IgD-negative memory B cell (primary cell): ENCODE data around the gene PABPC1L2A. TPM values are rescaled to one million over a fixed set of nuclear protein-coding genes. Genes with fewer than 3 reads are reported as not detected.
A peak's percentile ranks its signal among the peaks of the same experiment; 100 is the strongest.
"Not testable (repeated sequence)": the region's sequence is repeated elsewhere in the genome, so short reads cannot be mapped to it uniquely, and the experiment has no call there.

Experiments
- H3K27ac Mint-ChIP-seq, 3 donors: one replicate each; pipeline ENCODE4 v1.8.0; 2020 to 2022; ENCODE audit warnings: mild to moderate bottlenecking in 3 of 3, mixed read lengths in 3 of 3, moderate library complexity in 1 of 3
- H3K27me3 Mint-ChIP-seq: one replicate; pipeline ENCODE4 v1.8.0; 2021; ENCODE audit warnings: mixed read lengths
- H3K36me3 Mint-ChIP-seq: one replicate; pipeline ENCODE4 v1.8.0; 2020; ENCODE audit warnings: mild to moderate bottlenecking, mixed read lengths
- H3K4me1 Mint-ChIP-seq, 3 donors: one replicate each; pipeline ENCODE4 v1.8.0; 2020 to 2022; ENCODE audit warnings: mixed read lengths in 3 of 3, mild to moderate bottlenecking in 1 of 3
- H3K4me3 Mint-ChIP-seq, 4 donors: one replicate each; pipeline ENCODE4 v1.8.0; 2020 to 2022; ENCODE audit warnings: mild to moderate bottlenecking in 4 of 4, mixed read lengths in 4 of 4, moderate library complexity in 3 of 4
- H3K9me3 Mint-ChIP-seq, 3 donors: one replicate each; pipeline ENCODE4 v1.8.0; 2020 to 2021; ENCODE audit warnings: mixed read lengths in 3 of 3, mild to moderate bottlenecking in 1 of 3
- polyA plus RNA-seq: library from polyadenylated mRNA; unstranded; fragments of 300-500 nt; fragmentation: Illumina TruSeq; gene quantifications from one replicate; pipeline ENCODE4 v1.2.3, GENCODE V29; 2021

Gene PABPC1L2A
- not detected for polyA plus RNA-seq

GRCh38 chrX:73079024-73079562 lies at the start of gene PABPC1L2A:
PABPC1L2A (minus strand) TSS chrX:73079512; CDS start chrX:73079386, 126 bp downstream.
- H3K36me3 Mint-ChIP-seq, H3K4me1 Mint-ChIP-seq, H3K9me3 Mint-ChIP-seq, H3K4me3 Mint-ChIP-seq, H3K27ac Mint-ChIP-seq, H3K27me3 Mint-ChIP-seq: not testable (repeated sequence)

- H3K4me1 Mint-ChIP-seq: no peaks in the 10 kb centered on the region
- peaks cover 4% of the 10 kb centered on the region for H3K27me3 Mint-ChIP-seq
- H3K27ac Mint-ChIP-seq: peak overlapping the region in 1 of 3 donors; percentile 36
- H3K4me3 Mint-ChIP-seq: no peak overlapping the region
- no peaks in the 10 kb centered on the region for H3K9me3 Mint-ChIP-seq
- no peaks in the 10 kb centered on the region for H3K36me3 Mint-ChIP-seq
These were observed 48.5 kb upstream of the PABPC1L2A start for GRCh38 chrX:73127700-73128241.

- no peaks in the 10 kb centered on the region for H3K36me3 Mint-ChIP-seq
- no peaks in the 10 kb centered on the region for H3K4me1 Mint-ChIP-seq
- H3K27ac Mint-ChIP-seq: peak overlapping the region in 1 of 3 donors; percentile 39
- peaks cover 0 to 4% (median 0%) of the 10 kb centered on the region in 3 donors for H3K9me3 Mint-ChIP-seq
- H3K27me3 Mint-ChIP-seq: peaks cover 4% of the 10 kb centered on the region
- no peak overlapping the region for H3K4me3 Mint-ChIP-seq
These were observed 46.9 kb upstream of the PABPC1L2A start for GRCh38 chrX:73126240-73126639.

GRCh38 chrX:73099505-73099904 lies 20.2 kb upstream of the PABPC1L2A start:
- H3K4me1 Mint-ChIP-seq, H3K4me3 Mint-ChIP-seq, H3K27me3 Mint-ChIP-seq, H3K9me3 Mint-ChIP-seq, H3K27ac Mint-ChIP-seq, H3K36me3 Mint-ChIP-seq: not testable (repeated sequence)

GRCh38 chrX:73086766-73087165 lies 7.5 kb upstream of the PABPC1L2A start:
- not testable (repeated sequence) for H3K27ac Mint-ChIP-seq, H3K27me3 Mint-ChIP-seq, H3K4me1 Mint-ChIP-seq, H3K9me3 Mint-ChIP-seq, H3K36me3 Mint-ChIP-seq, H3K4me3 Mint-ChIP-seq

GRCh38 chrX:73079884-73080283 lies 572 bp upstream of the PABPC1L2A start:
- H3K27me3 Mint-ChIP-seq, H3K9me3 Mint-ChIP-seq, H3K27ac Mint-ChIP-seq, H3K4me3 Mint-ChIP-seq, H3K36me3 Mint-ChIP-seq, H3K4me1 Mint-ChIP-seq: not testable (repeated sequence)

GRCh38 chrX:73078597-73078996 lies 715 bp downstream of the PABPC1L2A start:
- not testable (repeated sequence) for H3K4me1 Mint-ChIP-seq, H3K27me3 Mint-ChIP-seq, H3K36me3 Mint-ChIP-seq, H3K4me3 Mint-ChIP-seq, H3K9me3 Mint-ChIP-seq, H3K27ac Mint-ChIP-seq

GRCh38 chrX:73076838-73077237 lies 2.5 kb downstream of the PABPC1L2A start:
- no peaks in the 10 kb centered on the region for H3K4me1 Mint-ChIP-seq
- H3K36me3 Mint-ChIP-seq: no peaks in the 10 kb centered on the region
- H3K27me3 Mint-ChIP-seq: peaks cover 6% of the 10 kb centered on the region
- no peak overlapping the region for H3K27ac Mint-ChIP-seq
- H3K9me3 Mint-ChIP-seq: no peaks in the 10 kb centered on the region
- no peak overlapping the region for H3K4me3 Mint-ChIP-seq

GRCh38 chrX:73069365-73070035 lies 9.8 kb downstream of the PABPC1L2A start:
- H3K36me3 Mint-ChIP-seq: no peaks in the 10 kb centered on the region
- H3K4me1 Mint-ChIP-seq: no peaks in the 10 kb centered on the region
- H3K9me3 Mint-ChIP-seq: peaks cover 0 to 9% (median 8%) of the 10 kb centered on the region in 3 donors
- no peak overlapping the region for H3K4me3 Mint-ChIP-seq
- H3K27ac Mint-ChIP-seq: no peak overlapping the region
- H3K27me3 Mint-ChIP-seq: peaks cover 6% of the 10 kb centered on the region

- Mint-ChIP-seq H3K4me3 (no peak overlapping the region), H3K27me3 (peaks cover 3% of the 10 kb centered on the region), H3K27ac (no peak overlapping the region), H3K36me3 (no peaks in the 10 kb centered on the region), H3K9me3 (peaks cover 0 to 9% (median 8%) of the 10 kb centered on the region in 3 donors), H3K4me1 (no peaks in the 10 kb centered on the region)
These were observed 10.6 kb downstream of the PABPC1L2A start for GRCh38 chrX:73068467-73069364.

- not testable (repeated sequence) for H3K27ac Mint-ChIP-seq, H3K4me3 Mint-ChIP-seq, H3K27me3 Mint-ChIP-seq, H3K4me1 Mint-ChIP-seq, H3K9me3 Mint-ChIP-seq, H3K36me3 Mint-ChIP-seq
These were observed 11.4 kb downstream of the PABPC1L2A start for GRCh38 chrX:73067761-73068466.

- H3K36me3 Mint-ChIP-seq: no peaks in the 10 kb centered on the region
- H3K9me3 Mint-ChIP-seq: peaks cover 4 to 12% (median 7%) of the 10 kb centered on the region in 3 donors
- no peak overlapping the region for H3K27ac Mint-ChIP-seq
- no peak overlapping the region for H3K4me3 Mint-ChIP-seq
- peaks cover 1% of the 10 kb centered on the region for H3K27me3 Mint-ChIP-seq
- H3K4me1 Mint-ChIP-seq: no peaks in the 10 kb centered on the region
These were observed 50.4 kb downstream of the PABPC1L2A start for GRCh38 chrX:73028876-73029275.
